ENCODE measurements around the gene SCN2B. TPM values are rescaled to one million over a fixed set of nuclear protein-coding genes. Genes with fewer than 3 reads are reported as not detected.

SCN2B gene
- total and polyA plus RNA-seq, 2 donors, result 0.73 to 1.6 TPM

DNA sequence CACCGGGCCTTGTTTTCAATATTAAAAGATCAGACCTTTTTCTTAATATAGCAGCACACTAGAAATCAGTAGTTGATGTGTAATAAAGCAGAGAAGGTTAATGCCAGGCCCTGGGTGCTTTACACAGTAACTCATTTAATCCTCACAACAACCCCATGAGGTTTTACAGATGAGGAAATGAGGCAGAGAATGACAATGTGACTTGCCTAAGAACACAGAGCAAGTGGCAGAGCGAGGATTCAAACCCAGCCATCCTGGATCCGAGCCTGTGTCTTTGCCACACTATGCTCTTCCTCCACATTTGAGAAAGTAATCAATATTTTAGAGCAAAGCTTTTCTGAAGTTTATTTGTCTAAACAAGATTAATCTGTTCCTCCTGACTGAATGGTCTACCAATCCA lies 41.1 kb upstream of the SCN2B start:
- no peaks in the 10 kb centered on the region for H3K36me3 ChIP-seq (ENCODE audit: control insufficient read depth in 2 of 2, insufficient read depth in 2 of 2, low read length in 1 of 2)
- no peak for DNase-seq (ENCODE audit: low read depth in 6 of 9, low spot score in 9 of 9)
- no peaks in the 10 kb centered on the region for H3K27me3 ChIP-seq (ENCODE audit: control insufficient read depth in 2 of 2, insufficient read depth in 1 of 2, low read length in 1 of 2)
- H3K9me3 ChIP-seq (ENCODE audit: control insufficient read depth in 2 of 2, insufficient read depth in 1 of 2, low read length in 1 of 2), result no peaks in the 10 kb centered on the region
- H3K4me1 ChIP-seq (ENCODE audit: control insufficient read depth in 2 of 2, insufficient read depth in 2 of 2, low read length in 2 of 2), result peaks cover 10 to 53% of the 10 kb centered on the region in 2 donors
- no peak overlapping the region for H3K4me3 ChIP-seq (ENCODE audit: low read length in 2 of 2)
- 88% methylated on average over 3 of the region's 3 CpGs for WGBS
- H3K27ac ChIP-seq (ENCODE audit: low read depth in 1 of 2, low read length in 1 of 2), result peak overlapping the region in 1 of 2 donors; percentile 7

GRCh38 chr11:118216621-118217481 lies 40.4 kb upstream of the SCN2B start:
- no peak overlapping the region for H3K27ac ChIP-seq (ENCODE audit: low read depth in 1 of 2, low read length in 1 of 2)
- DNase-seq (ENCODE audit: low read depth in 6 of 9, low spot score in 9 of 9), result no peak
- H3K4me1 ChIP-seq (ENCODE audit: control insufficient read depth in 2 of 2, insufficient read depth in 2 of 2, low read length in 2 of 2), result peaks cover 13 to 56% of the 10 kb centered on the region in 2 donors
- no peak overlapping the region for H3K4me3 ChIP-seq (ENCODE audit: low read length in 2 of 2)
- H3K9me3 ChIP-seq (ENCODE audit: control insufficient read depth in 2 of 2, insufficient read depth in 1 of 2, low read length in 1 of 2), result no peaks in the 10 kb centered on the region
- 78% methylated on average over 11 of the region's 11 CpGs for WGBS
- no peaks in the 10 kb centered on the region for H3K36me3 ChIP-seq (ENCODE audit: control insufficient read depth in 2 of 2, insufficient read depth in 2 of 2, low read length in 1 of 2)
- H3K27me3 ChIP-seq (ENCODE audit: control insufficient read depth in 2 of 2, insufficient read depth in 1 of 2, low read length in 1 of 2), result no peaks in the 10 kb centered on the region

DNA sequence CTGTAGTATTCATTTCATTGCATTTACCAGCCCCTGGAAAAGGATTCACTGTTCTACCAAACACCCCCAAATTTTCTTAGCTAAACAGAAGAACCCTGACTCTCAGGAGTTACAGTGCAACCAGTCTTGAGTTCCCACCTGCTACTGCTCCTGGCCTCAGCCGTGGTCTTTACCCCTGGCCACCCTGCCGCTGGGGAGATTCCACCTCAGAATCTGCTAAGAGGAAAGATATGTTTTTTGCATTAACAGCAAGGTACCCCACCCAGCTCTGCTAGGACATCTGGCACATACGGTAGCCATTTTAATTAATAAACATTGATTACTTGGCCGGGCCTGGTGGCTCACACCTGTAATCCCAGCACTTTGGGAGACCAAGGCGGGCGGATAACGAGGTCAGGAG lies 39.3 kb upstream of the SCN2B start:
- Histone ChIP-seq H3K27ac (ENCODE audit: low read depth in 1 of 2, low read length in 1 of 2) (peak overlapping the region in 1 of 2 donors; percentile 21), H3K4me3 (ENCODE audit: low read length in 2 of 2) (no peak overlapping the region), H3K4me1 (ENCODE audit: control insufficient read depth in 2 of 2, insufficient read depth in 2 of 2, low read length in 2 of 2) (peaks cover 13 to 55% of the 10 kb centered on the region in 2 donors), H3K36me3 (ENCODE audit: control insufficient read depth in 2 of 2, insufficient read depth in 2 of 2, low read length in 1 of 2) (peaks cover 2 to 3% of the 10 kb centered on the region in 2 donors), H3K27me3 (ENCODE audit: control insufficient read depth in 2 of 2, insufficient read depth in 1 of 2, low read length in 1 of 2) (no peaks in the 10 kb centered on the region), H3K9me3 (ENCODE audit: control insufficient read depth in 2 of 2, insufficient read depth in 1 of 2, low read length in 1 of 2) (no peaks in the 10 kb centered on the region)
- DNase-seq (ENCODE audit: low read depth in 6 of 9, low spot score in 9 of 9), result no peak
- WGBS, result 97% methylated on average over 7 of the region's 7 CpGs

DNA sequence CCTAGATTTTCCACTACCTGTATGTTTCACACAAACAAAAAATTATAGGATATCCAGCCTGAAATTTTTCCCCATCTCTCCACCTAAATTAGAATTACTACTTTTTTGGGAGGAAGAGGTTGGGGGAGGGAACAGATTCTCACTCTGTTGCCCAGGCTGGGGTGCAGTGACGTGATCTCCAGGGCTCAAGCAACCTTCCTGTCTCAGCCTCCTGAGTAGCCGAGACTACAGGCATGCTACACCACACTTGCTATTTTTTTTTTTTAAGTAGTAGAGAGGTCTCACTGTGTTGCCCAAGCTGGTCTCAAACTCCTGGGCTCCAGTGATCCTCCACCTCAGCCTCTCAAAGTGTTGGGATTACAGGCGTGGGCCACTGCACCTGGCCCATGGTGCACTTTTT lies 38.8 kb upstream of the SCN2B start:
- peak in 1 of 9 donors; percentile 36 for DNase-seq (ENCODE audit: low read depth in 6 of 9, low spot score in 9 of 9)
- Histone ChIP-seq H3K27me3 (ENCODE audit: control insufficient read depth in 2 of 2, insufficient read depth in 1 of 2, low read length in 1 of 2) (no peaks in the 10 kb centered on the region), H3K9me3 (ENCODE audit: control insufficient read depth in 2 of 2, insufficient read depth in 1 of 2, low read length in 1 of 2) (no peaks in the 10 kb centered on the region), H3K4me3 (ENCODE audit: low read length in 2 of 2) (no peak overlapping the region), H3K36me3 (ENCODE audit: control insufficient read depth in 2 of 2, insufficient read depth in 2 of 2, low read length in 1 of 2) (peaks cover 2 to 3% of the 10 kb centered on the region in 2 donors), H3K27ac (ENCODE audit: low read depth in 1 of 2, low read length in 1 of 2) (no peak overlapping the region), H3K4me1 (ENCODE audit: control insufficient read depth in 2 of 2, insufficient read depth in 2 of 2, low read length in 2 of 2) (peaks cover 13 to 55% of the 10 kb centered on the region in 2 donors)
- 71% methylated on average over 3 of the region's 3 CpGs for WGBS

DNA sequence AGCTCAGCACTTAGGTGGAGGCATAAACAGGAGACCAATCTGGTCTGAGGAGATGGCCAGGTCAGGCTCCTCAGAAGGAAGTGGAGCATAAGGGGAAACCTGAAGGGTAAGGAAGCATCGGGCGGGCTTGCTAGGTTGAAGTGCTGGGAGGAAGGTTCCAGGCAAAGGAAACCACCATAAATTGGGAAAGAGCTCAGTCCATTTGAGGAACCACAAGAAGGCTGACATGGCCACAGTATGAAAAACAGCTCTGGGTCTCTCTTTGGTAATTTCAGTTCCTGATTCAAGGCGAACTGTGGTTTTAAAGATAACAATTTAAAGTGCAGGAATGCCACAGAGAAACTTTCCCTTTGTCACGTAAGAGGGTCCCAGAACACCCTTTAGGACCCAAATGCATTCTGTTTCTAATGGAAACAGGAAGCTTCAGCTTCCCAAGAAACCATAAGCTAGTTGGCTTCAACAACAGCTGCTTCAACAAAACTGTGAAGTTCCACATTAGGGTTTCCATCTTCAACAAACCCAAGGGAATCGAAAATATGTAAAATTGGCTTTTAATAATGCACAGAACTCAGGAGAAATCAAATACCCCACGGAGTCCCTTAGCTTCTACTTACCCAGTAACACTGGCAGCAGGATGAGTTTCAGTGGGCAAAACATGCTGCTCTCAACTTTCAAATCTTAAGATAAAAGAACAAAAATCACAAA lies 37.9 kb upstream of the SCN2B start:
- Histone ChIP-seq H3K4me1 (ENCODE audit: control insufficient read depth in 2 of 2, insufficient read depth in 2 of 2, low read length in 2 of 2) (peaks cover 13 to 55% of the 10 kb centered on the region in 2 donors), H3K4me3 (ENCODE audit: low read length in 2 of 2) (no peak overlapping the region)

DNA sequence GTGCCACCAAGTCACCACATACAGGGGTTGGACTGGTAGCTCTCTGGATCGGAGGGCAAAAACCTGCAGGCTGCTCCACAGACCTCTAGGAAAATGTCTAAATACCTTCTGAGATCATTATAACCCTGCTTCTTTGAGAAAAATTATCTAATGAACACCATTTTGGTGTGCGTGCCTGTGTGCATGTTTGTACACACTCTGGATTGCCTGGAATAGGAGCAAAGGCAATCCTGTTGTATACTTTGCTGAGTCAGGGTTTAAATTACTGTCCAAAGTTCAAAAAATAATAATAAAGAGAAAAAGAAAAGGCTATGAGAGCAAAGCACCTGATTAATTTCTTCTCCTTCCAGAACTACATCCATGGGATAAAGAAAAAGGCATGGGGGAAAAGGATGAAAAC lies 37.3 kb upstream of the SCN2B start:
- DNase-seq (ENCODE audit: low read depth in 6 of 9, low spot score in 9 of 9), result no peak
- Histone ChIP-seq H3K4me3 (ENCODE audit: low read length in 2 of 2) (no peak overlapping the region), H3K27me3 (ENCODE audit: control insufficient read depth in 2 of 2, insufficient read depth in 1 of 2, low read length in 1 of 2) (no peaks in the 10 kb centered on the region), H3K36me3 (ENCODE audit: control insufficient read depth in 2 of 2, insufficient read depth in 2 of 2, low read length in 1 of 2) (peaks cover 2 to 3% of the 10 kb centered on the region in 2 donors), H3K4me1 (ENCODE audit: control insufficient read depth in 2 of 2, insufficient read depth in 2 of 2, low read length in 2 of 2) (peaks cover 13 to 55% of the 10 kb centered on the region in 2 donors), H3K9me3 (ENCODE audit: control insufficient read depth in 2 of 2, insufficient read depth in 1 of 2, low read length in 1 of 2) (no peaks in the 10 kb centered on the region), H3K27ac (ENCODE audit: low read depth in 1 of 2, low read length in 1 of 2) (peak overlapping the region in 1 of 2 donors; percentile 48)
- 94% methylated on average over 2 of the region's 2 CpGs for WGBS

More for the DNA sequence above, 37.9 kb upstream of the SCN2B start:
- H3K9me3 ChIP-seq (ENCODE audit: control insufficient read depth in 2 of 2, insufficient read depth in 1 of 2, low read length in 1 of 2), result no peaks in the 10 kb centered on the region
- DNase-seq (ENCODE audit: low read depth in 6 of 9, low spot score in 9 of 9), result peak in 1 of 9 donors; percentile 43
- no peaks in the 10 kb centered on the region for H3K27me3 ChIP-seq (ENCODE audit: control insufficient read depth in 2 of 2, insufficient read depth in 1 of 2, low read length in 1 of 2)
- peak overlapping the region in 1 of 2 donors; percentile 4 for H3K27ac ChIP-seq (ENCODE audit: low read depth in 1 of 2, low read length in 1 of 2)
- 31% methylated on average over 6 of the region's 6 CpGs for WGBS
- H3K36me3 ChIP-seq (ENCODE audit: control insufficient read depth in 2 of 2, insufficient read depth in 2 of 2, low read length in 1 of 2), result peaks cover 2 to 3% of the 10 kb centered on the region in 2 donors

DNA sequence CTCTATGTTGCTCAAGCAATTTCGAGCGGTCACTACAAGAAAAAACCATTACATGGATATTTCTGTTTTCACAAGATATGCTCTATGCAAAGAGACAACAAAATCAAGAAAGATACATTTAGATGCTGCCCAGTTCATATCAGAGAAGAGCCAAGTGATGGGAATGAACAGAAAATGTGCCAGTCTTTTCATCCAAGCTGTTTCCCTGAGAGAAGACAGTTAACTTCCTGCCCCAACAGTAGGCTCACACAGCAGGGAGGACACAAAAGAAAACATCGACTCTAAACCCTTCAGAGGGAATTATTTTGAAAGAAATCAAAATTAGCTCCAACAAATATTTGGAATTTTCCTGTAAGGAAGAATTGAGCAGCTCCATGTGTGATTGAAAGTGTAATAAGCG lies 36.8 kb upstream of the SCN2B start:
- Histone ChIP-seq H3K4me3 (ENCODE audit: low read length in 2 of 2) (no peak overlapping the region), H3K4me1 (ENCODE audit: control insufficient read depth in 2 of 2, insufficient read depth in 2 of 2, low read length in 2 of 2) (peaks cover 13 to 55% of the 10 kb centered on the region in 2 donors), H3K9me3 (ENCODE audit: control insufficient read depth in 2 of 2, insufficient read depth in 1 of 2, low read length in 1 of 2) (no peaks in the 10 kb centered on the region), H3K36me3 (ENCODE audit: control insufficient read depth in 2 of 2, insufficient read depth in 2 of 2, low read length in 1 of 2) (peaks cover 2 to 3% of the 10 kb centered on the region in 2 donors), H3K27me3 (ENCODE audit: control insufficient read depth in 2 of 2, insufficient read depth in 1 of 2, low read length in 1 of 2) (no peaks in the 10 kb centered on the region), H3K27ac (ENCODE audit: low read depth in 1 of 2, low read length in 1 of 2) (peak overlapping the region in 1 of 2 donors; percentile 48)
- peak in 1 of 9 donors; percentile 27 for DNase-seq (ENCODE audit: low read depth in 6 of 9, low spot score in 9 of 9)
- 89% methylated on average over 4 of the region's 4 CpGs for WGBS

DNA sequence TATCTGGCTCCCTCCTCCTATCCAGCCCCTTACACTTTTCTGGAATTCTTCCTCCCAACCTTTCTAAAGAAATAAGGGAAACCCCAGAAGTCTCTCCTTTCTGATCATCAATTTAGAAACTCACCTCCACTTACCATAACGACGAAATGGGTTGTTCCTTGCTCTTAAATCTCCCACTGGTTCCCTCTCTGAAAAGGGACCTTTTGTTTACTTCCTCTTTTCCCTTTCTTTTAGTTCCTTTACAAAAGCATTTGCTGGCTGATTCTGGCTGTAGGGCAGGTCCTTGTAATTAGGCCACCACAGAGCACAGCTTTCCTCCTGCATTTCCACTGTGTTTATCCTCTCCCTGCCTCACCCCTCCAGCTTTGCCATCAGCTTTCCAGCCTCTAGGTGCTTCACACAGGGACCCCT lies 36.3 kb upstream of the SCN2B start:
- no peak overlapping the region for H3K4me3 ChIP-seq (ENCODE audit: low read length in 2 of 2)
- no peak overlapping the region for H3K27ac ChIP-seq (ENCODE audit: low read depth in 1 of 2, low read length in 1 of 2)
- no peak for DNase-seq (ENCODE audit: low read depth in 6 of 9, low spot score in 9 of 9)
- peaks cover 2 to 3% of the 10 kb centered on the region in 2 donors for H3K36me3 ChIP-seq (ENCODE audit: control insufficient read depth in 2 of 2, insufficient read depth in 2 of 2, low read length in 1 of 2)
- no peaks in the 10 kb centered on the region for H3K27me3 ChIP-seq (ENCODE audit: control insufficient read depth in 2 of 2, insufficient read depth in 1 of 2, low read length in 1 of 2)
- no peaks in the 10 kb centered on the region for H3K9me3 ChIP-seq (ENCODE audit: control insufficient read depth in 2 of 2, insufficient read depth in 1 of 2, low read length in 1 of 2)
- 85% methylated on average over 2 of the region's 2 CpGs for WGBS
- peaks cover 13 to 53% of the 10 kb centered on the region in 2 donors for H3K4me1 ChIP-seq (ENCODE audit: control insufficient read depth in 2 of 2, insufficient read depth in 2 of 2, low read length in 2 of 2)
